OCI-M1 (cell line): ENCODE data around the gene KCNMA1.
A peak's percentile ranks its signal among the peaks of the same experiment; 100 is the strongest.

Source experiments
- DNase-seq: peaks from one replicate; lab custom pipeline; 2025; lab: John Stamatoyannopoulos, UW

The KCNMA1 gene

DNA sequence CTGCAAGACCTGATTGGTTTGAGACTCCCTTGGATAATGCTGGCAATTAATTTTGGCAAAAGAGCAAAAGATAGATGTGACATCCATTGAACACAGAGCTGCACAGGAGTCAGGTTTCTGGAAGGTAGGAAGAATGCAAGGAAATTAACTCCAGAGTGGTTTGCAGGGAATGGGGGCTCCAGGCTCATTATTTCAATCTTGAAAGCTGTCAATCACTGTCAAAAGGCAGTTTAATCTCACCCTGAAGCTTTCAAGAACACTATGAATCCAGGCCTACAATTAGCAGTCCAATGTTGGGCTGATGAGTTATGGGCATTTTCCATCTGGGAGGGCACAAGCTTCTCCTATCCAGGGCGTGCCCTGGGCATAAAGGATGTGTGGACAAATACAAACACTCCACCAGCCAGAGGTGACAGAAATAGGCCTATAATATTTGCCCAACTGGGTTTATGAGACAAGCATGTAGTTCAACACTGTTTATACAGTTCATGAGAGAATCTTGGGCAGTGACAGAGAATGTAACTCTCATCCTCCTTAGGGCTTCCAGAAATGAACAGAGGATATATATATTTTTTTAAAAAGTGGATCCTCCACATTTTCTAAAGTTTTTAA is 80.5 kb downstream of the KCNMA1 start:
- DNase-seq: no peak

DNA sequence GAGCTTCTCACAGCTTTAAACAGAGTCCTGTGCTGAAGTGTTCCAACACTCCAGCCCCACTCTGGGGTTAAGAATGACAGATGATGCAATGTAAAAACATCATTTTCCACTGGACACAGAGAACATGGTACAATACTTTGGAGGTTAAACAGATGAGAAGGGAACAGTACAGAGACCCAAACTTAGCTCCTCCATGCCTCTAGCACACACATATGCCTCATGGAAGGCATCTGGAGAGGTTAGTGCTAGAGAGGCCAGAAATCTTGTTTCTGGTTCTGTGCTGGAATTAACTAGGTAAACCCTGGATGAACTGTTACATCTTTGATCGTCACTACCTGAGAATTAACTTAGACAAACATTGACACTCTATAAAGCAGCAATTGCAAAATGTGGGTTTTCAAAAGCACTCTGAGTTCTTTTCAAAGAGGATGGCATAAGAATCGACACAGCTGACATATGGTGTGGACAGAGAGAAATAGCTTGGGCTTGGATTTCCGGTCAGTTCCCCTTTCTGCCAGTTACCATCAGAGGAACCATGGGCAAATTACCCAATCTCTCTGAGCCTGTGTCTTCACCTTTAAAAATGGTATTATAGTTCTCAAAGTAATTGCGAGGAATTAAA is 81.9 kb downstream of the KCNMA1 start:
- peak; percentile 79 for DNase-seq

DNA sequence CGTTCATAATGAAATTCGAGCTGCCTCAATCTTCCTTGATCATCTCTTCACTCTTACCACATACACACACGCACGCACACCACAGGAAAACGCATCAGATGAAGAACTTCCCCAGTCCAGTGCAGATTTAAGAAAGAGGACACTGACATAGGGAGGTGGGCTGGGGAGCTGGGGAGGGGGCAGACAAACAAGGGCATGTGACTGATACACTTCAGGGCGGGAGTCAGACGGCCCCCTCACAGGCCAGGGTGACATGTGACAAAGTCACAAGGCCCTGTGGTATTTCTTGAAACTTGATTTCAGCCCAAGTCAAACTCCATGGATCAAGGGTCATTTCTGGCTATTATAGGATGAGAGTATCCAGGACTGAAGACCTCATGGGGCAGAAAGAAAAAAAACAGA is 82.6 kb downstream of the KCNMA1 start:
- peak; percentile 93 for DNase-seq

DNA sequence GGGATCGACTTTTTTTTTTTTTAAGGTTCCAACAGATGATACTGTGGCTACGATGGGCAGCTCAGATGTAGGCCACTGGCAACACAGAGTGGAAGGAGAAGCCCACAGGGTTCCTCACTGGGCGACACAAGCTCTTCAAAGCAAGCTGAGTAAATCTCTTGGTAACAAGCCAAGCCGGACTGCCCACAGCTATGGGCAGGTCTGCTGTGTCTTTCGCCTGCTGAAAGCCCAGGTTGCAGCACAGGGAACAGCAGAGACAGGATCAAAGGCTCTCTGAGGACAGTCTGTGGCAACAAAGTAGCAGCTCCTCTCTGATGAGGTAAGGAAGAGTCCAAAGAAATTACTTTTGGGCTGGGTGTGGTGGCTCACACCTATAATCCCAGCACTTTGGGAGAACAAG is 83.6 kb downstream of the KCNMA1 start:
- no peak for DNase-seq

- DNase-seq: no peak
These were observed 84.3 kb downstream of the KCNMA1 start for GRCh38 chr10:77553311-77553710.

- DNase-seq: peak; percentile 69
These were observed 85.4 kb downstream of the KCNMA1 start for GRCh38 chr10:77552252-77552651.

DNA sequence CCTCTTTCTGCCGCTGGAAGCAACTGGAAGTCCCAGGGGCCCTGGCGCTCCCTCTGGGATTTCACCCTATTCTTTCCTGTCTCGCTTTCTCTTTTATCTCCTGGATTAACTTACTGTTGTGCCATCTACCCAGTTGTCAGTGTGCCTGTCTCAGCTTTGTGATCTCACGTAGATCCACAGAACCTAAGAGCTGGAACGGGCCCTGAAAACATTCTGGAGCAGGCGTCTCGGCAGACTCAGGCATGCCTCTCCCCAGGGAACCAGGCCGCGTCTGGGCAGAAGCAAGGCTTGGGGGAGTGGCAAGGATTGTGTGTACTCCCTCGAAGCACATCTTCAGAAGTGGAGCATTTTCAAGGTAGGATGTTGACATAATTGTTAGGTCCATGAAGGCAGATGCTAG is 87.2 kb downstream of the KCNMA1 start:
- no peak for DNase-seq

- DNase-seq: no peak
These were observed 88.9 kb downstream of the KCNMA1 start for GRCh38 chr10:77548671-77549070.

DNA sequence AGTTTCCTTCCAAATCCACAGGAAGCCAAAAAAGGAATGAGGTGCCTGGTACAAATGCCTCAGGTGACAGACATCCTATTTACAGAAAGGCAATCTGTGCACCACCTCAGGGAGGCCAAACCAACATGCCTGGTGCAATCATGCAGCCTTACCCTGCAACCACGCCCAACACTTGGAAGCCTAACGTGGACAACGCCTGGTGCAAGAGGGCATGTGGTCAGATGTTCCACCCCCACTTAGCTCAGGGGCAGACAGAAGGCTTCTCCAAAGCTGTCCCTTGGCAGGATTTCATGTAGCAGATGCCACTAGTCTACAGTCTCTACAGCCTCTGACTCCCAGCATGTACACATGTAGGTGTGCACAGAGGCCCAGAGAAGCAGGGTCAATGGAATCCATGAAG is 89.5 kb downstream of the KCNMA1 start:
- DNase-seq: no peak

- no peak for DNase-seq
These were observed 90.1 kb downstream of the KCNMA1 start for GRCh38 chr10:77547307-77548050.

GRCh38 chr10:77546042-77546441 is 91.6 kb downstream of the KCNMA1 start:
- no peak for DNase-seq

DNA sequence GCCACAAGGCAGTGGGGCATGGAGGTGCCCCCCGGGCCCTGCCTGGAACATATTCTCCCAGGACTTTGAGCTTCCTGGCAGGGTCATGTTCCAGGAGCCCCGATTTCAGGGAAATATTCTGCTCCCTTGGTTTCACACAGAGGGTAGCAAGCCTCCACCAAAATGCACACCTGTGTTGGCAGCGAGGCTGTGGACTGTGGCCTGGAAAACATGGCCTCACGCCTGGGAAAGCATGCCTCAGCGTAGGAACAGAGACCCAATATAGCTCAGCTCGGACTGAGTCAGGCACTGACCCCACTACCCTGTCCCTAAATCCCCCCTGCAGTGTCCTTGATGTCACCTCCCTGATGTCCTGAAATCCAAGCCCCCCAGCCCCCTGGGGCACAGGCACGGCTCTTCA is 92.0 kb downstream of the KCNMA1 start:
- no peak for DNase-seq

- DNase-seq: no peak
These were observed 93.0 kb downstream of the KCNMA1 start for GRCh38 chr10:77544617-77545016.

- DNase-seq: no peak
These were observed 94.8 kb downstream of the KCNMA1 start for GRCh38 chr10:77542710-77543259.

DNA sequence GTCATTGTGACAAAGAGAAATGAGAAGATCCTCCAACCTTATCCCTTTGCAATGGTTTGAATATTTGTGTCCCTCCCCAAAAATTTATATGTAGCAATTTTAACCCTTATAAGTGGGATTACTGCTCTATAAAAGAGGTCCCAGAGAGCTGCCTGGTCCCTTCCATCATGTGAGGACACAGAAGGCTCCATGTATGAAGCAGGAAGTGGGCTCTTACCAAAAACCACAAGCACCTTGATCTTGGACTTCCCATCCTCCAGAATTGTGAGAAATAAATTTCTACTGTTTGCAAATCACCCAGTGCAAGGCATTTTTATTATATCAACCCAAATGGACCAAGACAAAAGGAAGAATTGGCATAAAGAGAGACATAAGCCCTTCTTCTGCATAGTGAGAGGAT is 95.7 kb downstream of the KCNMA1 start:
- DNase-seq: no peak

GRCh38 chr10:77541247-77541646 is 96.4 kb downstream of the KCNMA1 start:
- no peak for DNase-seq

DNA sequence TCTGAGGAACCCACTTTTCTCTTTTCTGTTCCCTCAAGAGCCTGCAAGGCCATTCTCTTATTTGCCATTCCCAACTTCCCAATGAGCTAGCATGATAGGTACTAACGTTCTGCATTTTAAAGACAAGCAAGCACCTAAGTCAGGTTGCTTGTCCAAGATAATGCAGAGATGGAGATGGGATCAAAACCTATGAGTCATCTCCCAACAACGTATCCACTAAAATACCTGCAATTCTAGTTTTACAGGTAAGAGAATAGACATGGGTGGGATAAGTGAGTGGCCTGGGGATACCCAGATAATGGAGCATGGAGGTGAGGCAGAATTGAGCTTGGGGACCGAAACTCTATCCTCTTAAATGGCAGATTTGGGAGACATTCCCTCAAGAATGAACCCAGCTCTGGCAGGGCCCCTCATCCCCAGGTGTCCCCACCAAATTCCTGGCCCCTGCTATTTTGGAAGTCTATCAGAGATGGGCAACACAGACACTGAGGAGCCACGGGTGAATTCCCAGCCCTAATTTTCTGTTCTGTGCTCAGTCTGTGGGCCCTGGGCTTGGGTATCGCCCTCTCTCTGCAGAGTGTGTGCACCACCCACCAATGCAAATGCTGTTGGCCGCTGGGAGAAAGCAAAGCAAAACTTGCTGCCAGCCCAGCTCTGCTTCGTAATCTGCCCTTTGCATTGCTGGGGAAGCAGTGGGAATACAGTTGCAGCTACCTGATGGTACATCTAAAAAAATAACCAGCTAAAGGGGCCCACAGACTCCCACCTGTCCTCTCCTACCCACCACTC is 98.3 kb downstream of the KCNMA1 start:
- DNase-seq: no peak

DNA sequence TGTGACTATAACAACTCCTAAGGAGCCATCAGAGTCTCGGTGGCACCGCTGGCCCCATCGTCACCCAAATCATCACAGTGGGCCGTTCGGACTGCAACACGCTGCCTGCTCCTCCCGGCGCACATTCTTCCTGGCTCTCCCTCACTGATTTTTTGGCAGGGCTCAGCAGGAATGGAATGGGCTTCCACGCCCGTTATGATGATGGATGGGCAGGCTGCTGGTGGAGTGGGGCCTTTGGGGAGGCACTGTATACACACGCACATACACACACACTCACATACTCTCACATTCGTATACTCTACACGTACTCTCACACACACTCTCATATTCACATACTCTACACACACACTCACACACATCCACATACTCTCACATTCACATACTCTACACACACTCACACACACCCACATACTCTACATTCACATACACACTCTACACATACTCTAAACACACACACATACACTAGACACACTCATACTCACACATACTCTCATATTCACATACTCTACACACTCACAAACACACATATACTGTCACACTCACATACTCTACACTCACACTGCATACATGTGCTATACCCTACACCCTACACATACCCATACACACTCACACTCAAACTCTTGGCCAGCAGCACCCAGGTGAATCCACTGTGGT is 99.8 kb downstream of the KCNMA1 start:
- DNase-seq: no peak

GRCh38 chr10:77537071-77537470 is 100.5 kb downstream of the KCNMA1 start:
- DNase-seq: no peak

- DNase-seq: no peak
These were observed 103.7 kb downstream of the KCNMA1 start for GRCh38 chr10:77533887-77534278.

GRCh38 chr10:77533146-77533886 is 104.3 kb downstream of the KCNMA1 start:
- no peak for DNase-seq
